ENCODE results near the gene PLEK2.

PLEK2 gene

DNA sequence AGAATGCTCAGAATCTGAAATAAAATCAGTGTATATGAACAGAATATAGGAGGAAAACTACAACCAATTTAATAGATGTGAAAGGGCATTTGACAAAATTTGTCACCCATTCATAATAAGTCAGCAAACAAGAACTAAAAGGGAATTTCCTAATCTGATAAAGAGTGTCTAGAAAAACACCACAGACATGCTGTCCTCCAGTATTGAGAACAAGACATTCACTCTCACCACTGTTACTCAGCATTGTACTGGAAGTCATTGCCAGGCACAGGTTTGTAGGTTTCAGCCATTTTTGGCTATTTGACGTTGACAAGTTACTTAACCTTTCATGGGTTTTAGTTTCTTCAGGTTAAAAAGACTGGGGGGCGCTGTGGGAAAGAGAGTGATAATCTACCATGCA lies 38.6 kb downstream of the PLEK2 start:
- TF ChIP-seq GATA1 (IDR thresholded peaks at IDR 0.05; ENCODE audit: low read depth, low read length), result no peak
- TF ChIP-seq POLR2A (IDR thresholded peaks at IDR 0.05; ENCODE audit: low read length), result no peak
- DNase-seq, result no peak

- no peak for TF ChIP-seq GATA1 (IDR thresholded peaks at IDR 0.05; ENCODE audit: low read depth, low read length)
- TF ChIP-seq POLR2A (IDR thresholded peaks at IDR 0.05; ENCODE audit: low read length), result no peak
- no peak for DNase-seq
These were observed 39.1 kb downstream of the PLEK2 start for GRCh38 chr14:67372833-67373232.

DNA sequence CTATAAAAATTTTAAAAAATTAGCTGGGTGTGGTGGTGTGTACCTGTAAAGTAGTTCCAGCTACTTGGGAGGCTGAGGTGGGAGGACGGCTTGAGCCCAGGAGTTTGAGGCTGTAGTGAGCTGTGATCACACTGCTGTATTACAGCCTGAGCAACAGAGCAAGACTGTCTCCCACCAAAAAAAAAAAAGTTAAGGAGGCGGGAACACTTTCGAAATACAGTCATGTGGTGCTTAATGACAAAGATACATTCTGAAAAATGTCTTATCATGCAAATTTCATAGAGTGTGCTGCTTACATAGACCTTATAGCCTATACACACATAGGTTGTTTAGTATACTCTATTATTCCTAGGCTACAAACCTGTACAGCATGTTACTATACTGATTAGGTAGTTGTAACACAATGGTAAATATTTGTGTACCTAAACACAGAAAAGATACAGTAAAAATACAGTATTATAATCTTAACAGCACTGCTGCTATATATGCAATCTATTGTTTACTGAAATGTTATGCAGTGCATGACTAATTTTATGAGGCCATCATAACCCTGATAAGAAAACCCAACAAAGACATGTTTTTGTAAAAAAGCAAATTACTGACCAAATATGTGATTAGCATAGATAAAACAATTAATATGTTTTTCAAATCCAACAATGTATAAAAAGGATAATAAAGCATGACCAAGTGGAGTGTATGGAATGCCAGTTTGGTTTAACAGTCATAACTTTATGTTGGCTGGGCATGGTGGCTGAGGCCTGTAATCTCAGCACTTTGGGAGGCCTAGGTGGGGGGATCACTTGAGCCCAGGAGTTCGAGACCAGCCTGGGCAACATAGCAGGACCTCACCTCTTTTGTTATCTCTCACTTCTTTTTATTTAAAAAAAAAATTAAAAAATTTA lies 40.5 kb downstream of the PLEK2 start:
- no peak for DNase-seq
- TF ChIP-seq POLR2A (IDR thresholded peaks at IDR 0.05; ENCODE audit: low read length), result no peak
- no peak for TF ChIP-seq GATA1 (IDR thresholded peaks at IDR 0.05; ENCODE audit: low read depth, low read length)

GRCh38 chr14:67370830-67371229 lies 41.1 kb downstream of the PLEK2 start:
- no peak for DNase-seq
- TF ChIP-seq POLR2A (IDR thresholded peaks at IDR 0.05; ENCODE audit: low read length) (no peak), GATA1 (IDR thresholded peaks at IDR 0.05; ENCODE audit: low read depth, low read length) (no peak)

- TF ChIP-seq GATA1 (IDR thresholded peaks at IDR 0.05; ENCODE audit: low read depth, low read length), result no peak
- TF ChIP-seq POLR2A (IDR thresholded peaks at IDR 0.05; ENCODE audit: low read length), result no peak
- no peak for DNase-seq
These were observed 46.5 kb downstream of the PLEK2 start for GRCh38 chr14:67365476-67365875.

DNA sequence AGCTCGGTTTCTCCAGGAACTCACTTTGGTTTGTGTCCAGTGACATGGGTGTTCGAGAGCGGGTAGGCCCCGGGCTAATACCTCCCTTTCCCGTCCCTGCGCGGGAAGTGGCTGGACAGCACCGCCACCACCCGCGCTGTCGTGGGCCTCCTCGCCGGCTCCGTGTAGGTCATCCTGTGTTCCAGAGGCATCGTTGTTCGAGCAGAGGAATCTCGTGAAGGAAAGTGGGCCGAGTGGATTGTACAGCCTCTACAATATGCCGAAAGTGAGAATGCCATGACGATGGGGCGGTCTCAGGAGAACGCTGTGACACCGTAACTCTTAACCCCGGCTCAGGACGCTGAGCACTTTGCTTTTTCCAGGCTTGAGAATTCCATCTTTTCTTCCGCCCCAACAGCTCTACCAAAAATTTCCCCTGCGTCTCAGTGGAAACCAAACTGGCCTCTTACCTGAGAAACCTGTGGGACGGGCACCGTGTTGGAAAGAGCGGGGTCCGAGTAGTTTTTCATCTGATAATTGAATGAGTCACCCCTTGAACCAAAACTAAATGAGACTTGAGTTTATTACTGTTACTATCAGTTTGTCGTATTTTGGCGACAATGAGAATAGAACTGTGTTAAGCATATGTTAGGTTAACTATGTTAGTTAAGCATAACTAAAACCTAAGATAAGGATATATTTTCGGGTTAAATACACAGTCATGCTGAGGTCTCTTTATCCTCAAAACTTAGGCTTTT lies 51.3 kb downstream of the PLEK2 start:
- TF ChIP-seq POLR2A (IDR thresholded peaks at IDR 0.05; ENCODE audit: low read length) (peak; percentile 55), GATA1 (IDR thresholded peaks at IDR 0.05; ENCODE audit: low read depth, low read length) (no peak)
- peak; percentile 69 to 83 for DNase-seq

- peak; percentile 95 for TF ChIP-seq POLR2A (IDR thresholded peaks at IDR 0.05; ENCODE audit: low read length)
- no peak for TF ChIP-seq GATA1 (IDR thresholded peaks at IDR 0.05; ENCODE audit: low read depth, low read length)
- peak; percentile 100 for DNase-seq
These were observed 52.0 kb downstream of the PLEK2 start, which contains the start of the genes ATP6V1D and EIF2S1 for GRCh38 chr14:67359775-67360469. ATP6V1D (minus strand) TSS chr14:67359804; CDS start chr14:67359698, 106 bp downstream. EIF2S1 (plus strand) TSS chr14:67360328; CDS start chr14:67364768, 4,440 bp downstream.

DNA sequence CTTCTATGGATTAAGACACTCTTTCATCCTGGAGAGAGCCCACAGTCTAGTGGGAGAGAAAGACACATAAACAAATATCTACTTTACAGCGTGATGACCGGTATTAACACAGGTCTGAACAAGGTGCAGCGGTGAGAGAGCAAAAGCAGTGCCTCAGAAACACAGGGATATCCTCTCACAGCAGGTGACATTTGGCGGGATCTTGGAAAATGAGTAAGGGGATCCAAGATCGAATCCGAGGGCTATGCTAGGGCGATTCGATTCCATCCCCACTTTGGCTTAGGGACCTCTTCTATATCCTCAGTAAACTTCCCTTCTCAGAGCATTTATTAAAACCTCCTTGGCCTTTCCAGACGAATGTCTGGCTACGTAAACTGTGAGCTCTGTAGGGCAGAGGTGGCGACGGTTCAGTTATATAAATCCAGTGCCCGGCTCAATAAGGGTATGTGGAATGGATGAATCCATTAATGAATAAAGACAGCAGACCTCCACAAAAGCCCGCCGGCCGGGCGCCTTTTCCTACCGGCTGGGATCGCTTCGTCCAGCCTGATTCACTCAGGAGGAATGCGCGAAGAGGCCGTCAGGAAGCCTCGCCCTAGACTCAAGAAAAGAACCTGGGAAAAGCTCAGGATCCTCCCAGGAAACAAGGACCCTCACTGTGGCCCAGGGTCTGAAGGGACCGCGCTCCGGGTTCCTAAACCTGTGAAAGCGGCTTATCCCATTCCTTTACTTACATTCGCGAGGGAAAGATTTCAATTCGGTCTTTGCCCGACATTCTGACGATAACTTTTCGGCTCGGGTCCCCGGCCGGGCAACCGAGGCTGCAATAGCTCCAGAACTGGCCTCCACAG lies 52.8 kb downstream of the PLEK2 start:
- peak; percentile 40 to 54 for DNase-seq

DNA sequence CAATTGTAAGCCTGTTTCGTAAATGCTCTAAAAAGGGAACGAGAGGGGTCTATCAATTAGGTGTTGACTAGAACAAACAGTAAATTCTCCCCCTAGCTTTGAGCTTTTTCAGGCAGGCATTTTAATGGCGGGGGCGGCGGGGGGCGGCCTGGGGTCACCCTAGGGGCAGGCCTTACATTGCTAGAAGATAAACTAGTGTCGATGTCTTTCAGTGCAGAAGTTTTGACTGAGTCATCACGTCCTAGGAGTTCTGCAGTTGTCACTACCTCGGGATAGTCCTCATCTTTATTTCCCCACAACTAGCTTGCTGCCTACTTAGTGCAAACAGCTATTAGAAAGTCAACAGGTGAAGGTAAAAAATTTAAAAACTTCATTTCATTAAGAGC lies 54.0 kb downstream of the PLEK2 start:
- TF ChIP-seq GATA1 (IDR thresholded peaks at IDR 0.05; ENCODE audit: low read depth, low read length) (no peak), POLR2A (IDR thresholded peaks at IDR 0.05; ENCODE audit: low read length) (no peak)
- DNase-seq, result peak; percentile 13 to 23

More for the DNA sequence above, 52.8 kb downstream of the PLEK2 start:
- no peak for TF ChIP-seq GATA1 (IDR thresholded peaks at IDR 0.05; ENCODE audit: low read depth, low read length)
- no peak for TF ChIP-seq POLR2A (IDR thresholded peaks at IDR 0.05; ENCODE audit: low read length)

GRCh38 chr14:67357186-67357968 lies 54.6 kb downstream of the PLEK2 start:
- peak in 1 of 2 experiments; percentile 11 for DNase-seq
- no peak for TF ChIP-seq GATA1 (IDR thresholded peaks at IDR 0.05; ENCODE audit: low read depth, low read length)
- no peak for TF ChIP-seq POLR2A (IDR thresholded peaks at IDR 0.05; ENCODE audit: low read length)

- no peak for DNase-seq
These were observed 59.9 kb downstream of the PLEK2 start for GRCh38 chr14:67352055-67352454.

GRCh38 chr14:67345583-67345982 lies 66.4 kb downstream of the PLEK2 start:
- no peak for DNase-seq
- no peak for TF ChIP-seq GATA1 (IDR thresholded peaks at IDR 0.05; ENCODE audit: low read depth, low read length)
- no peak for TF ChIP-seq POLR2A (IDR thresholded peaks at IDR 0.05; ENCODE audit: low read length)

More at GRCh38 chr14:67352055-67352454, 59.9 kb downstream of the PLEK2 start:
- TF ChIP-seq POLR2A (IDR thresholded peaks at IDR 0.05; ENCODE audit: low read length) (no peak), GATA1 (IDR thresholded peaks at IDR 0.05; ENCODE audit: low read depth, low read length) (no peak)
